ENCODE measurements around the gene CLEC4G.

The CLEC4G gene

DNA sequence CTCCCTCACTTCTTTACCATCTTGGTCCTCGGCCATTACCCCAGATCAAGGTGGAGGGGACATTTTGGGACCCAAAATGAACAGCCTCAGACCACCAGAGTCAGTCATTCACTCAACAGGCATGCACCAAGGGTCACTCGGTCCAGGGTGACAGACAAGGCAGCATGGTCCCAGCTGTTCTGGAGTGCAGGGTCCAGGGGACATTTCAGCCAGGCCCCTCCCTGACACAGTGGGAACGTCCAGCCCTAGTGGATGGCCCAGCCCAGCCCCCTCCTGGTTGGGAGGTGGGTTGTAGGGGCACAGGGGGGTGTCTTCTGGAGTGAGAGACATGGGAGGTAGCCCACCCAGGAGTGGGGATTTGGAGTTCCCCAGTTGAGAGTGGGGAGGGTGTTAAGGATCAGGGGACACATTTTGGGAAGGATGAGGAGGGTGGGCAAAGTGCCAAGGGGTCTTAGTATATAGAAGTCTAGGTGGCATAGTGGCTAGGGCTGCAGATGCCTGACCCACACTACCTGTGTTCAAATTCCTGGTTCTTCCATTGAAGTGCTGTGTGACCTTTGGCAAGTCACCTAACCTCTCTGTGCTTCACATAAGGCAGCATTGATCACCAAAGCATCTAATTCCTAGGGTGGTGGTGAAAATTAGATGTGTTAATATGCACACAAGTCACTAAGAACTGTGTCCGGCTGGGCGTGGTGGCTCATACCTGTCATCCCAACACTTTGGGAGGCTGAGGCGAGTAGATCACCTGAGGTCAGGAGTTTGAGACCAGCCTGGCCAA is 27.4 kb downstream of the CLEC4G start:
- TF ChIP-seq TAF1 (IDR thresholded peaks at IDR 0.05; ENCODE audit: low read depth) = no peak
- TF ChIP-seq FOXM1 (IDR thresholded peaks at IDR 0.05; ENCODE audit: borderline replicate concordance, low read depth) = no peak
- TF ChIP-seq, protein P1, sequence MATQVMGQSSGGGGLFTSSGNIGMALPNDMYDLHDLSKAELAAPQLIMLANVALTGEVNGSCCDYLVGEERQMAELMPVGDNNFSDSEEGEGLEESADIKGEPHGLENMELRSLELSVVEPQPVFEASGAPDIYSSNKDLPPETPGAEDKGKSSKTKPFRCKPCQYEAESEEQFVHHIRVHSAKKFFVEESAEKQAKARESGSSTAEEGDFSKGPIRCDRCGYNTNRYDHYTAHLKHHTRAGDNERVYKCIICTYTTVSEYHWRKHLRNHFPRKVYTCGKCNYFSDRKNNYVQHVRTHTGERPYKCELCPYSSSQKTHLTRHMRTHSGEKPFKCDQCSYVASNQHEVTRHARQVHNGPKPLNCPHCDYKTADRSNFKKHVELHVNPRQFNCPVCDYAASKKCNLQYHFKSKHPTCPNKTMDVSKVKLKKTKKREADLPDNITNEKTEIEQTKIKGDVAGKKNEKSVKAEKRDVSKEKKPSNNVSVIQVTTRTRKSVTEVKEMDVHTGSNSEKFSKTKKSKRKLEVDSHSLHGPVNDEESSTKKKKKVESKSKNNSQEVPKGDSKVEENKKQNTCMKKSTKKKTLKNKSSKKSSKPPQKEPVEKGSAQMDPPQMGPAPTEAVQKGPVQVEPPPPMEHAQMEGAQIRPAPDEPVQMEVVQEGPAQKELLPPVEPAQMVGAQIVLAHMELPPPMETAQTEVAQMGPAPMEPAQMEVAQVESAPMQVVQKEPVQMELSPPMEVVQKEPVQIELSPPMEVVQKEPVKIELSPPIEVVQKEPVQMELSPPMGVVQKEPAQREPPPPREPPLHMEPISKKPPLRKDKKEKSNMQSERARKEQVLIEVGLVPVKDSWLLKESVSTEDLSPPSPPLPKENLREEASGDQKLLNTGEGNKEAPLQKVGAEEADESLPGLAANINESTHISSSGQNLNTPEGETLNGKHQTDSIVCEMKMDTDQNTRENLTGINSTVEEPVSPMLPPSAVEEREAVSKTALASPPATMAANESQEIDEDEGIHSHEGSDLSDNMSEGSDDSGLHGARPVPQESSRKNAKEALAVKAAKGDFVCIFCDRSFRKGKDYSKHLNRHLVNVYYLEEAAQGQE (IDR thresholded peaks at IDR 0.05; ENCODE audit: low read depth) = no peak
- TF ChIP-seq RAD21 (IDR thresholded peaks at IDR 0.05; ENCODE audit: low read depth) = no peak
- TF ChIP-seq EP300 (IDR thresholded peaks at IDR 0.05; ENCODE audit: borderline replicate concordance) = no peak

DNA sequence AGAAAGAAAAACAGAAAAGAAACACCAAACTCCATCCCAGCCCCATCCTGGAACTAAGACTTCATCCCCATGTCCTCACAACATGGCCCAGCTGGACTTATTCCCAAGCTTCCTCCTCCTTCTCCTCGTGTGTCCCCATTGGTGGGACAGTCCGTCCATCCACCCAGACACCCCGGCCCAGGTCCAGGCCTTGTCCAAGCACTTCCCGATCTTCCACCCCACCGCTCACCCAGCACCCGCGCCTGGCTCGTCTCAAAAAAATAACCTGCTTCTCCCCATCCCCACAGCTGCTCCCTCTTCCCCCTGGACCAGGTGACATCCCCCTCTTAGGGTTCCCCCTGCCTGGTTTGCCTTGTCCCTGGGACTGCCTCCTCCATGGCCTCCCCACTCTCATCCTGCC is 28.6 kb downstream of the CLEC4G start:
- TF ChIP-seq, protein P1 (IDR thresholded peaks at IDR 0.05; ENCODE audit: low read depth) = no peak

- TF ChIP-seq YY1 (IDR thresholded peaks at IDR 0.05; ENCODE audit: low read depth) (no peak), ZBTB7A (IDR thresholded peaks at IDR 0.05; ENCODE audit: low read depth) (no peak), RAD21 (IDR thresholded peaks at IDR 0.05; ENCODE audit: low read depth) (no peak), CREB1 (IDR thresholded peaks at IDR 0.05; ENCODE audit: low read depth) (no peak), NFIC (IDR thresholded peaks at IDR 0.05) (no peak), FOXM1 (IDR thresholded peaks at IDR 0.05; ENCODE audit: borderline replicate concordance, low read depth) (no peak), CEBPB (IDR thresholded peaks at IDR 0.05) (no peak), TAF1 (IDR thresholded peaks at IDR 0.05; ENCODE audit: low read depth) (no peak), EGR1 (IDR thresholded peaks at IDR 0.05) (no peak), TEAD4 (IDR thresholded peaks at IDR 0.05) (no peak), TCF12 (IDR thresholded peaks at IDR 0.05; ENCODE audit: low read depth) (no peak), EP300 (IDR thresholded peaks at IDR 0.05; ENCODE audit: borderline replicate concordance) (no peak)
- TF ChIP-seq, protein P1 (IDR thresholded peaks at IDR 0.05; ENCODE audit: low read depth) = no peak
- TF ChIP-seq, protein P2, sequence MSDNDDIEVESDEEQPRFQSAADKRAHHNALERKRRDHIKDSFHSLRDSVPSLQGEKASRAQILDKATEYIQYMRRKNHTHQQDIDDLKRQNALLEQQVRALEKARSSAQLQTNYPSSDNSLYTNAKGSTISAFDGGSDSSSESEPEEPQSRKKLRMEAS (IDR thresholded peaks at IDR 0.05) = no peak
- TF ChIP-seq, protein P3, sequence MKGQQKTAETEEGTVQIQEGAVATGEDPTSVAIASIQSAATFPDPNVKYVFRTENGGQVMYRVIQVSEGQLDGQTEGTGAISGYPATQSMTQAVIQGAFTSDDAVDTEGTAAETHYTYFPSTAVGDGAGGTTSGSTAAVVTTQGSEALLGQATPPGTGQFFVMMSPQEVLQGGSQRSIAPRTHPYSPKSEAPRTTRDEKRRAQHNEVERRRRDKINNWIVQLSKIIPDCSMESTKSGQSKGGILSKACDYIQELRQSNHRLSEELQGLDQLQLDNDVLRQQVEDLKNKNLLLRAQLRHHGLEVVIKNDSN (IDR thresholded peaks at IDR 0.05) = no peak
Measured at GRCh38 chr19:7701654-7702457, 30.1 kb downstream of the CLEC4G start, which contains the start of gene FCER2. Gene FCER2 (minus strand): TSS chr19:7702131. CDS start chr19:7699760, 2,371 bp downstream.

GRCh38 chr19:7701049-7701653 is 30.8 kb downstream of the CLEC4G start:
- no peak for TF ChIP-seq TEAD4 (IDR thresholded peaks at IDR 0.05)
- TF ChIP-seq, protein P1 (IDR thresholded peaks at IDR 0.05; ENCODE audit: low read depth) = no peak
- TF ChIP-seq, protein P3 (IDR thresholded peaks at IDR 0.05) = no peak
- TF ChIP-seq NFIC (IDR thresholded peaks at IDR 0.05) = no peak
- TF ChIP-seq CEBPB (IDR thresholded peaks at IDR 0.05) = no peak
- TF ChIP-seq, protein P2 (IDR thresholded peaks at IDR 0.05) = no peak
- no peak for TF ChIP-seq YY1 (IDR thresholded peaks at IDR 0.05; ENCODE audit: low read depth)

Data from Ishikawa (cell line).